Measurements from ENCODE around the gene PLIN4.

PLIN4 gene

GRCh38 chr19:4550479-4551050 lies 32.3 kb upstream of the PLIN4 start:
- H3K4ac ChIP-seq (ENCODE audit: low read length): no peak overlapping the region
- H4K91ac ChIP-seq (ENCODE audit: low read depth, low read length, poor library complexity): no peak overlapping the region
- DNase-seq (ENCODE audit: low spot score): no peak
- H3K79me1 ChIP-seq (ENCODE audit: low read depth, low read length): peaks cover 4% of the 10 kb centered on the region
- no peak overlapping the region for H3K23ac ChIP-seq (ENCODE audit: low read depth, low read length, poor library complexity)
- no peak overlapping the region for H3K18ac ChIP-seq (ENCODE audit: low read length)
- H3K9me3 ChIP-seq (replicated peaks in 1 of 2; ENCODE audit: control insufficient read depth in 2 of 2, insufficient read depth in 1 of 2, low read depth in 1 of 2, low read length in 2 of 2): no peaks in the 10 kb centered on the region
- H4K8ac ChIP-seq (ENCODE audit: low read depth, low read length): no peak overlapping the region
- no peak overlapping the region for H3K14ac ChIP-seq (ENCODE audit: low read length)
- H3K4me3 ChIP-seq (ENCODE audit: low read length in 2 of 2): no peak overlapping the region
- H3K9ac ChIP-seq (ENCODE audit: low read depth, low read length, poor library complexity): no peak overlapping the region
- H3K36me3 ChIP-seq (replicated peaks in 1 of 2; ENCODE audit: control insufficient read depth in 2 of 2, insufficient read depth in 2 of 2, low read length in 2 of 2): peaks cover 52 to 56% of the 10 kb centered on the region in 2 donors
- H2BK15ac ChIP-seq (ENCODE audit: low read length): no peak overlapping the region
- no peak overlapping the region for H2BK5ac ChIP-seq (ENCODE audit: low read length)
- H3K27me3 ChIP-seq (ENCODE audit: control insufficient read depth in 3 of 3, insufficient read depth in 3 of 3, low read depth in 1 of 3, low read length in 3 of 3): no peaks in the 10 kb centered on the region
- no peak overlapping the region for H2BK120ac ChIP-seq (ENCODE audit: low read depth, low read length)
- H3K27ac ChIP-seq (replicated peaks; ENCODE audit: low read length): no peak overlapping the region
- H2AFZ ChIP-seq (ENCODE audit: low read length): no peak overlapping the region
- H2BK12ac ChIP-seq (ENCODE audit: low read length): no peak overlapping the region
- H3K4me1 ChIP-seq (ENCODE audit: control insufficient read depth in 2 of 2, insufficient read depth in 1 of 2, low read depth in 1 of 2, low read length in 2 of 2): no peaks in the 10 kb centered on the region
- H3K4me2 ChIP-seq (ENCODE audit: insufficient read depth, low read length, poor library complexity, severe bottlenecking): no peak overlapping the region
- no CpG with 5 or more reads among the region's 26 CpGs for WGBS, 2 donors (ENCODE audit: extremely low coverage in 2 of 2, insufficient read length in 2 of 2, insufficient replicate concordance in 1 of 2)
- H2AK5ac ChIP-seq (ENCODE audit: low read depth, low read length): no peak overlapping the region

GRCh38 chr19:4550018-4550417 lies 31.7 kb upstream of the PLIN4 start:
- no peak overlapping the region for H2BK15ac ChIP-seq (ENCODE audit: low read length)
- H3K23ac ChIP-seq (ENCODE audit: low read depth, low read length, poor library complexity): no peak overlapping the region
- H3K27me3 ChIP-seq (ENCODE audit: control insufficient read depth in 3 of 3, insufficient read depth in 3 of 3, low read depth in 1 of 3, low read length in 3 of 3): no peaks in the 10 kb centered on the region
- peaks cover 4% of the 10 kb centered on the region for H3K79me1 ChIP-seq (ENCODE audit: low read depth, low read length)
- DNase-seq (ENCODE audit: low spot score): no peak
- no peaks in the 10 kb centered on the region for H3K9me3 ChIP-seq (replicated peaks in 1 of 2; ENCODE audit: control insufficient read depth in 2 of 2, insufficient read depth in 1 of 2, low read depth in 1 of 2, low read length in 2 of 2)
- no peak overlapping the region for H2BK5ac ChIP-seq (ENCODE audit: low read length)
- H2BK120ac ChIP-seq (ENCODE audit: low read depth, low read length): no peak overlapping the region
- H3K36me3 ChIP-seq (replicated peaks in 1 of 2; ENCODE audit: control insufficient read depth in 2 of 2, insufficient read depth in 2 of 2, low read length in 2 of 2): peaks cover 46 to 52% of the 10 kb centered on the region in 2 donors
- H3K9ac ChIP-seq (ENCODE audit: low read depth, low read length, poor library complexity): no peak overlapping the region
- no peak overlapping the region for H3K18ac ChIP-seq (ENCODE audit: low read length)
- H3K4me3 ChIP-seq (ENCODE audit: low read length in 2 of 2): no peak overlapping the region
- no peak overlapping the region for H2BK12ac ChIP-seq (ENCODE audit: low read length)
- no peak overlapping the region for H2AK5ac ChIP-seq (ENCODE audit: low read depth, low read length)
- no peak overlapping the region for H3K4ac ChIP-seq (ENCODE audit: low read length)
- H3K4me2 ChIP-seq (ENCODE audit: insufficient read depth, low read length, poor library complexity, severe bottlenecking): no peak overlapping the region
- no CpG with 5 or more reads among the region's 18 CpGs for WGBS, 2 donors (ENCODE audit: extremely low coverage in 2 of 2, insufficient read length in 2 of 2, insufficient replicate concordance in 1 of 2)
- H4K8ac ChIP-seq (ENCODE audit: low read depth, low read length): peak overlapping the region; percentile 92
- H3K27ac ChIP-seq (replicated peaks; ENCODE audit: low read length): no peak overlapping the region
- no peak overlapping the region for H2AFZ ChIP-seq (ENCODE audit: low read length)
- no peak overlapping the region for H3K14ac ChIP-seq (ENCODE audit: low read length)
- H3K4me1 ChIP-seq (ENCODE audit: control insufficient read depth in 2 of 2, insufficient read depth in 1 of 2, low read depth in 1 of 2, low read length in 2 of 2): no peaks in the 10 kb centered on the region
- H4K91ac ChIP-seq (ENCODE audit: low read depth, low read length, poor library complexity): no peak overlapping the region

- no peak overlapping the region for H3K4ac ChIP-seq (ENCODE audit: low read length)
- H4K91ac ChIP-seq (ENCODE audit: low read depth, low read length, poor library complexity): no peak overlapping the region
- H2BK15ac ChIP-seq (ENCODE audit: low read length): no peak overlapping the region
- H3K36me3 ChIP-seq (replicated peaks in 1 of 2; ENCODE audit: control insufficient read depth in 2 of 2, insufficient read depth in 2 of 2, low read length in 2 of 2): peaks cover 30 to 34% of the 10 kb centered on the region in 2 donors
- H3K9ac ChIP-seq (ENCODE audit: low read depth, low read length, poor library complexity): no peak overlapping the region
- H3K4me3 ChIP-seq (ENCODE audit: low read length in 2 of 2): no peak overlapping the region
- peak overlapping the region; percentile 31 for H3K23ac ChIP-seq (ENCODE audit: low read depth, low read length, poor library complexity)
- peaks cover 4% of the 10 kb centered on the region for H3K79me1 ChIP-seq (ENCODE audit: low read depth, low read length)
- no peaks in the 10 kb centered on the region for H3K27me3 ChIP-seq (ENCODE audit: control insufficient read depth in 3 of 3, insufficient read depth in 3 of 3, low read depth in 1 of 3, low read length in 3 of 3)
- H2BK120ac ChIP-seq (ENCODE audit: low read depth, low read length): no peak overlapping the region
- H3K27ac ChIP-seq (replicated peaks; ENCODE audit: low read length): no peak overlapping the region
- WGBS, 2 donors (ENCODE audit: extremely low coverage in 2 of 2, insufficient read length in 2 of 2, insufficient replicate concordance in 1 of 2): no CpG with 5 or more reads among the region's 14 CpGs
- H3K4me2 ChIP-seq (ENCODE audit: insufficient read depth, low read length, poor library complexity, severe bottlenecking): no peak overlapping the region
- no peaks in the 10 kb centered on the region for H3K4me1 ChIP-seq (ENCODE audit: control insufficient read depth in 2 of 2, insufficient read depth in 1 of 2, low read depth in 1 of 2, low read length in 2 of 2)
- no peak overlapping the region for H2AFZ ChIP-seq (ENCODE audit: low read length)
- no peak overlapping the region for H2AK5ac ChIP-seq (ENCODE audit: low read depth, low read length)
- H2BK5ac ChIP-seq (ENCODE audit: low read length): peak overlapping the region; percentile 13
- H3K9me3 ChIP-seq (replicated peaks in 1 of 2; ENCODE audit: control insufficient read depth in 2 of 2, insufficient read depth in 1 of 2, low read depth in 1 of 2, low read length in 2 of 2): no peaks in the 10 kb centered on the region
- H4K8ac ChIP-seq (ENCODE audit: low read depth, low read length): peak overlapping the region; percentile 82
- peak overlapping the region; percentile 17 for H3K18ac ChIP-seq (ENCODE audit: low read length)
- H2BK12ac ChIP-seq (ENCODE audit: low read length): peak overlapping the region; percentile 41
- no peak for DNase-seq (ENCODE audit: low spot score)
- H3K14ac ChIP-seq (ENCODE audit: low read length): no peak overlapping the region
Observed at GRCh38 chr19:4548238-4548584, 29.9 kb upstream of the PLIN4 start.

- H2BK12ac ChIP-seq (ENCODE audit: low read length): peak overlapping the region; percentile 41
Observed at GRCh38 chr19:4547303-4548237, 29.3 kb upstream of the PLIN4 start.

More at GRCh38 chr19:4547303-4548237, 29.3 kb upstream of the PLIN4 start:
- no peaks in the 10 kb centered on the region for H3K9me3 ChIP-seq (replicated peaks in 1 of 2; ENCODE audit: control insufficient read depth in 2 of 2, insufficient read depth in 1 of 2, low read depth in 1 of 2, low read length in 2 of 2)
- no peak overlapping the region for H2BK15ac ChIP-seq (ENCODE audit: low read length)
- H3K4me2 ChIP-seq (ENCODE audit: insufficient read depth, low read length, poor library complexity, severe bottlenecking): no peak overlapping the region
- H3K18ac ChIP-seq (ENCODE audit: low read length): no peak overlapping the region
- H2AK5ac ChIP-seq (ENCODE audit: low read depth, low read length): no peak overlapping the region
- H3K23ac ChIP-seq (ENCODE audit: low read depth, low read length, poor library complexity): peak overlapping the region; percentile 31
- DNase-seq (ENCODE audit: low spot score): no peak
- H2AFZ ChIP-seq (ENCODE audit: low read length): no peak overlapping the region
- H3K79me1 ChIP-seq (ENCODE audit: low read depth, low read length): peaks cover 4% of the 10 kb centered on the region
- H3K27ac ChIP-seq (replicated peaks; ENCODE audit: low read length): no peak overlapping the region
- H2BK120ac ChIP-seq (ENCODE audit: low read depth, low read length): no peak overlapping the region
- H4K8ac ChIP-seq (ENCODE audit: low read depth, low read length): peak overlapping the region; percentile 82
- no CpG with 5 or more reads among the region's 32 CpGs for WGBS, 2 donors (ENCODE audit: extremely low coverage in 2 of 2, insufficient read length in 2 of 2, insufficient replicate concordance in 1 of 2)
- H4K91ac ChIP-seq (ENCODE audit: low read depth, low read length, poor library complexity): no peak overlapping the region
- no peak overlapping the region for H3K4ac ChIP-seq (ENCODE audit: low read length)
- H3K14ac ChIP-seq (ENCODE audit: low read length): peak overlapping the region; percentile 38
- H2BK5ac ChIP-seq (ENCODE audit: low read length): peak overlapping the region; percentile 13
- peaks cover 24 to 28% of the 10 kb centered on the region in 2 donors for H3K36me3 ChIP-seq (replicated peaks in 1 of 2; ENCODE audit: control insufficient read depth in 2 of 2, insufficient read depth in 2 of 2, low read length in 2 of 2)
- H3K4me1 ChIP-seq (ENCODE audit: control insufficient read depth in 2 of 2, insufficient read depth in 1 of 2, low read depth in 1 of 2, low read length in 2 of 2): no peaks in the 10 kb centered on the region
- no peaks in the 10 kb centered on the region for H3K27me3 ChIP-seq (ENCODE audit: control insufficient read depth in 3 of 3, insufficient read depth in 3 of 3, low read depth in 1 of 3, low read length in 3 of 3)
- H3K9ac ChIP-seq (ENCODE audit: low read depth, low read length, poor library complexity): peak overlapping the region; percentile 70
- H3K4me3 ChIP-seq (ENCODE audit: low read length in 2 of 2): no peak overlapping the region

Data from neuronal stem cell (in vitro differentiated cells).